Measurements from ENCODE around the gene NCOA4.
"Not testable (repeated sequence)": the region's sequence is repeated elsewhere in the genome, so short reads cannot be mapped to it uniquely, and the experiment has no call there.

The NCOA4 gene

GRCh38 chr10:46030091-46030937, at the start of gene NCOA4:
TSS of gene NCOA4 (minus strand) at chr10:46030623. CDS start at chr10:46016680, 13,943 bp downstream.
- DNase-seq (ENCODE audit: low read depth, low spot score) = peak; percentile 93

- DNase-seq (ENCODE audit: low read depth, low spot score) = no peak
These were observed 49.6 kb upstream of the NCOA4 start for GRCh38 chr10:46079831-46080585.

- DNase-seq (ENCODE audit: low read depth, low spot score) = no peak
These were observed 47.4 kb upstream of the NCOA4 start for GRCh38 chr10:46077731-46078413.

- DNase-seq (ENCODE audit: low read depth, low spot score) = no peak
These were observed 46.7 kb upstream of the NCOA4 start for GRCh38 chr10:46077141-46077554.

GRCh38 chr10:46075869-46076268, 45.4 kb upstream of the NCOA4 start:
- DNase-seq (ENCODE audit: low read depth, low spot score) = no peak

GRCh38 chr10:46074196-46074946, 43.9 kb upstream of the NCOA4 start:
- no peak for DNase-seq (ENCODE audit: low read depth, low spot score)

- no peak for DNase-seq (ENCODE audit: low read depth, low spot score)
These were observed 43.1 kb upstream of the NCOA4 start for GRCh38 chr10:46073564-46073963.

- DNase-seq (ENCODE audit: low read depth, low spot score) = no peak
These were observed 40.3 kb upstream of the NCOA4 start for GRCh38 chr10:46070749-46071148.

GRCh38 chr10:46069771-46070463, 39.5 kb upstream of the NCOA4 start:
- DNase-seq (ENCODE audit: low read depth, low spot score) = no peak

GRCh38 chr10:46068905-46069304, 38.5 kb upstream of the NCOA4 start:
- DNase-seq (ENCODE audit: low read depth, low spot score) = no peak

- DNase-seq (ENCODE audit: low read depth, low spot score) = no peak
These were observed 37.7 kb upstream of the NCOA4 start for GRCh38 chr10:46068117-46068516.

- no peak for DNase-seq (ENCODE audit: low read depth, low spot score)
These were observed 33.9 kb upstream of the NCOA4 start for GRCh38 chr10:46064269-46064817.

- DNase-seq (ENCODE audit: low read depth, low spot score) = no peak
These were observed 32.5 kb upstream of the NCOA4 start for GRCh38 chr10:46062723-46063428.

- DNase-seq (ENCODE audit: low read depth, low spot score) = no peak
These were observed 30.3 kb upstream of the NCOA4 start for GRCh38 chr10:46060706-46061105.

GRCh38 chr10:46057927-46058326, 27.5 kb upstream of the NCOA4 start:
- DNase-seq (ENCODE audit: low read depth, low spot score) = not testable (repeated sequence)

- DNase-seq (ENCODE audit: low read depth, low spot score) = no peak
These were observed 26.6 kb upstream of the NCOA4 start for GRCh38 chr10:46057038-46057437.

- DNase-seq (ENCODE audit: low read depth, low spot score) = no peak
These were observed 25.3 kb upstream of the NCOA4 start for GRCh38 chr10:46055771-46056170.

- DNase-seq (ENCODE audit: low read depth, low spot score) = no peak
These were observed 23.4 kb upstream of the NCOA4 start for GRCh38 chr10:46053534-46054434.

Data from brain pericyte (primary cell).